HG02870 (cell line): ENCODE measurements around the gene KCTD7.
"Not testable (repeated sequence)": the region's sequence is repeated elsewhere in the genome, so short reads cannot be mapped to it uniquely, and the experiment has no call there.

ENCODE experiments used
- ATAC-seq: cut with Tn5 transposase; IDR thresholded peaks from one replicate; pipeline ENCODE4 v1.9.1; 2021; ENCODE audit warnings: mild to moderate bottlenecking, moderate library complexity; ENCODE audit not compliant: unreplicated experiment

The KCTD7 gene

GRCh38 chr7:66628361-66629221 lies at the start of gene KCTD7:
Gene KCTD7, plus strand, starts transcription at chr7:66628881. Its CDS starts 184 bp downstream, at chr7:66629065.
- peak; percentile 91 for ATAC-seq

GRCh38 chr7:66580380-66580779 lies 48.3 kb upstream of the KCTD7 start:
- ATAC-seq: not testable (repeated sequence)

DNA sequence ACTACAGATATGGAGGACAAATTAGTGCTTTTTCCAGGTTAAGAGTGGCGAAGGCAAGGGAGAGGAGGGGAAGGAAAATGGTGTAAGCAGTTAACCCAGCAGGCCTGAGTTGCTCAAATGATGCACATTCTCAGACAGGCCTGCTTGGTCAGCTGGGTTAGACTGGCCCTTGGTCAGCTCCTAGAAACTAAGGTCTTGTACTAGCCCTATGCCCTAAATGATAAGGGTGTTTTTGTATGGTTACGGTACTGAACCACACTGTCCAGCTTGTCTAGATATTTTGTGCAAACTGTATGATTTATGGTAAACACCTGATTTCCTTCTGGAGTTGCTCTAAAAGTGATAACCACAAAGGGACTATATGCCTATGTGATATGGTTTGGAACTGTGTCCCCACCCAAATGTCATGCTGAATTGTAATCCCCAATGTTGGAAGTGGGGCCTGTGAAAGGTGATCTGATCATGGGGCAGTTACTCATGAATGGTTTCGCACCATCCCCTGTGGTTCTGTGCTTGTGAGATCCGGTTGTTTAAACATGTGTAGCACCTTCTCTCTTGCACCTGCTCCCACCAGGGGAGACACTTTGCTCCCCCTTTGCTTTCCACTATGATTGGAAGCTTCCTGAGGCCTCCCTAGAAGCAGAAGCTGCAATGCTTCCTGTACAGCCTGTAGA lies 45.7 kb upstream of the KCTD7 start:
- ATAC-seq: not testable (repeated sequence)

DNA sequence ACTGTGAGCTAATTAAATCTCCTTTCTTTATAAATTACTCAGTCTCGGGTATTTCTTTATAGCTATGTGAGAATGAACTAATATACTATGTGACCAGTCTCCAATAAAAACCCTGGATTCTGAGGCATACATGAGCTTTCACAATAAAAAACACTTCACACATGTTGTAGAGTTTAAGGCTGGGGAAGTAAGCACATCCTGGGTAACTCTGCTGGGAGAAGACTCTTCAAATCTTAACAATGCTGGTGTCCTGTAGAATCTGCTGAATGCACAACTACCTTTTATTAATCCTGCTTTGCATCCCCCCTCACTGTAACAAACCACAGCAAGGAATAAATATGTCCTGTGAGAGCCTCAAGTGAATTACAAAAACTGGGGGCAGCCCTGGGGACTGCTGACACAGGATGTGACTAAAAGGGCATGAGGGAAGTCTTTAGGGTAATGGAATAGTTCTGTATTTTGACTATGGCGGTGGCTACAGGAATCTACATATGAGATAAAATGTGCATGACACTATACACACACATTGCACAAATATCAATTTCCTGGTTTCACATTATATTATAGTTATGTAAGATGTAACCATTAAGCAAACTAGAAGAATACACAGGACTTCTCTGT lies 45.1 kb upstream of the KCTD7 start:
- ATAC-seq: no peak

- ATAC-seq: no peak
Observed at GRCh38 chr7:66586181-66586580, 42.5 kb upstream of the KCTD7 start.

GRCh38 chr7:66588226-66588625 lies 40.5 kb upstream of the KCTD7 start:
- not testable (repeated sequence) for ATAC-seq

DNA sequence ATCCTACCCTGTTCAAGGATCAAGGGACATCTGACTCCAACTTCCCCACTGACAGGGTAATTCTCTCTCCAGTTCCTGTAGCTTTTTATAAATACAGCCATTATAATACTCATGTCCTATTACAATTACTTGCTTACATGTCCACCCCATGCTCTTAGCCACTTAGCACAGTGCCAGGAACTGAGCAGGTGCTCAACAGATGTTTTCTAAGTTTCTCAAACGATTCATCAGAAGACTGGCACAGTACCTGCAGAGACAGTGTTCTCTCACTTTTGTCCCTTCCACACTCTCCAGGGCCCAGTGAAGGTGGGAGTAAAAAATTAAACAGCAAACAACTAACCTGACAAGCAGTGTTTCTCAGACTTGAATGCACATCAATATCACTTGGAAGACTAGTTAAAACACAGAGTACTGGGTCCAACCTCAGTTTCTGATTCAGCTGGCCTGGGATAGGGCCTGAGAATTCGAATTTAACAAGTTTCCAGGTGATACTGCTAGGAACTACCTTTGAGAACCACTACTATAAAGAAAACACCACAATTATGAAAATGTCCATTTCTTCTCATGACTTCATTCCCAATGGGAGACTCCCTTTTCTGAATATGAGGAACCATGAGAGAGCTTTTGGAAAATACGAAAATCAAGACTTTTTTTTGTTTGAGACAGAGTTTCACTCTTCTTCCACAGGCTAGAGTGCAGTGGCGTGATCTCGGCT lies 39.7 kb upstream of the KCTD7 start:
- not testable (repeated sequence) for ATAC-seq

DNA sequence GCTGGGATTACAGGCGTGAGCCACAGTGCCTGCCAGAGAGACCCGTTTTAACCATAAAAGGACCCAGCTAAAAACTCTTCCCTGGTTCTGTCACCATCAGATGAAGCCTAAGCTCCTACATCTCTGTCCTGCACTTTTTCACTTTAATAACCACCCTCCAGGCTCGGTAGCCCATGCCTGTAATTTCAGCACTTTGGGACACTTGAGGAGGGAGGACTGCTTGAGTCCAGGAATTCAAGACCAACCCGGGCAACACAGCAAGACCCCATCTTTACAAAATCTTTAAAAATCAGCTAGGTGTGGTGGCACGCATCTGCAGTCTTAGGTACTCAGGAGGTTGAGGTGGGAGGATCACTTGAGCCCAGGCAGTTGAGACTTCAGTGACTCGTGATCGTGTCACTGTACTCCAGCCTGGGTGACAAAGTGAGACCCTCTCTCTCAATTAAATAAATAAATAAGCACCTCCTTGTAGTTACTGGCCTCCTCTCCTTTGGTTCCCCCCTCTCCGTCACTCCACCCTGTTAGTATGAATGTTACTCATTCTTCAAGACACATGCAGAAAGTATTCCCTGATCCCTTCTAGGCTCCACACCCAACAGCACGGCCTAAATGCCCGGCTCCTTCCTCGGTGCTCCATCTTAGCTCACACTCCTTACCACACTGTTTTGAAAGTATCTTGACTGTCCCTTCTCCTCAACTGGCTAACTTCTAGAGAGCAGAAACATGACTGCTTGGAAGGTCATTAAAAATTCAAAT lies 38.2 kb upstream of the KCTD7 start:
- ATAC-seq: not testable (repeated sequence)

GRCh38 chr7:66591058-66591798 lies 37.5 kb upstream of the KCTD7 start:
- ATAC-seq: not testable (repeated sequence)

DNA sequence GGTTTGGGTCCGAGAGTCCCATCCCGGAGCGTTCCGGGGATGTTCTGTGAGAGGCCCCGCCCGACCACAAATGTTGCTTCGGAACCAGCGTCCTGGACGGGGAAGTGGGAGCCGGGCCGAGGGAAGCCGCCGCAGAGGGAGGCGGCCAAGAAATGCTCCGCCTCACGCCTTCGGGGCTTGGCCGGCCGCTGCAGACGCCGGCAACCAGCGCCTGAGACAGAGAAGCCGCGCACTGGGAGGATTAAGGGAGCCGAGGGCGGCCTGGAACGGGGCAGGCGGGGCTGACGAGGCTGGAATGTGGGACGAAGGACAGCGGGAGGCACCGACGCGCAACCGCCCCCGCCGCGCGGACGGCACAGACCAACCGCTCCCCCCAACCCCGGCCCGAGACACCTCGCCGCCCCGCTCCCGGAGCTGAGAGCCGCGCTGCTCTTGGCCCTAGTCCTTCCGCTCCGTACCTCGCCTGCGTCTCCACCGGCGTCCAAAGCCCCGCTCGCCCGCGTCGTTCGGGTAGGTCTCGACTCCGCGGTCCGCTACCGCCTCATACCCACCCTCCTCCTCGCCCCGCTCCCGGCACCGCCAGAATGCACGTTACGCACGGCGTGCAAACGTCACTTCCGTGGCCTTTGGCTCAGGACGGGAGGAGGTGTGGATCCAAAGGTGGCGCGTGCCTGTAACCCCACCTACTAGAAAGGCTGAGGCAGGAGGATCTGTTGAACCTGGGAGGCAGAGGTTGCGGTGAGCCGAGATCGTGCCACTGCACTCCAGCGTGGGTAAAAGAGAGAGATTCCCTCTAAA lies 36.7 kb upstream of the KCTD7 start:
- ATAC-seq: peak; percentile 98

DNA sequence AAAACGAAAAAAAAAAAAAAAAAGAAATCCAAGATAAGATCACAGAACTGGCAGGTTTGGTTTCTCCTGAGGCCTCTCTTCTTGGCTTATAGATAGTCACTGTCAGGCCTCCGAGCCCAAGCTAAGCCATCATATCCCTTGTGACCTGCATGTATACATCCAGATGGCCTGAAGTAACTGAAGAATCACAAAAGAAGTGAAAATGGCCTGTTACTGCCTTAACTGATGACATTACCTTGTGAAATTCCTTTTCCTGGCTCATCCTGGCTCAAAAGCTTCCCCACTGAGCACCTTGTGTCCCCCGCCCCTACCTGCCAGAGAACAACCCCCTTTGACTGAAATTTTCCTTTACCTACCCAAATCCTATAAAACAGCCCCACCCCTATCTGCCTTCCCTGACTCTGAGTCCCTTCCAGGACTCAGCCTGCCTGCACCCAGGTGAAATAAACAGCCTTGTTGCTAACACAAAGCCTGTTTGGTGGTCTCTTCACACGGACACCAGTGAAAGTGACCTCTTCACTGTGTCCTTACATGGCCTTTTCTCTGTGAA lies 36.0 kb upstream of the KCTD7 start:
- peak; percentile 7 for ATAC-seq

- not testable (repeated sequence) for ATAC-seq
Observed at GRCh38 chr7:66594082-66594481, 34.6 kb upstream of the KCTD7 start.

DNA sequence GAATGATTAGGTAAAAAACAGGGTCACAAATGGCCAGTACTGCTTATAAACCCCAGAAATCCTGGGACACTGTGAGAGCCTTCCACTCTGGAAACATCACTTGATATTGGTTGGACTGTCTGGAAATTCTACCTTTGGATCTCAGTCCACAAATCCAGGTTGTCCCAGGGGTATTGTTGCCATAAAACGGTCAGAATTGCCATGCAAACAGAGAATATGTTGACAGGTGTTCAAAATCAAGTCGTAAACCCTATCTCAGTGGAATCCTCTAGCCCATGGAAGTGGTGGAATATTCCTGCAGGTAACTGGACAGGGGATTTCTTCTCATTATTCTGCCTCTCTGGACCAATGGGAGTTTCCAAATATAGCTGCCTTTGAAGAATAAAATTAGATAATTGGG lies 31.2 kb upstream of the KCTD7 start:
- no peak for ATAC-seq

DNA sequence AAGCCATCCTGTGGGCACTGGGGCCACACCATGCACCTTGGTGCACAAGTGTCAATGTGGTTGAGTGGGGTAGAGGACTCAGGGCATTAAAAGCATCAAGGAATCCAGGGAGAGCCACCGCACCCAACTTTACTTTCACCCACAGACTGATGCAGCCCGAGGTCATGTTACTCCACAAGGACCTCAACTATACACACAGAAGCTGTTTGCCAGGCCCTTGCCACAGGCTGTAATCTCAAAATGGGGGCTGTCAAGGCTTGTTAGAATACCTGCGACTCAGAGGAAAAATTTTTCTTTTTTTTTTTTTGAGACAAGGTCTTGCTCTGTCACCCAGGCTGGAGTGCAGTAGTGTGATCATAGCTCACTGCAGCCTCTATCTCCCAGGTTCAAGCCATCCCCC lies 26.5 kb upstream of the KCTD7 start:
- no peak for ATAC-seq

- ATAC-seq: no peak
Observed at GRCh38 chr7:66604198-66604597, 24.5 kb upstream of the KCTD7 start.

DNA sequence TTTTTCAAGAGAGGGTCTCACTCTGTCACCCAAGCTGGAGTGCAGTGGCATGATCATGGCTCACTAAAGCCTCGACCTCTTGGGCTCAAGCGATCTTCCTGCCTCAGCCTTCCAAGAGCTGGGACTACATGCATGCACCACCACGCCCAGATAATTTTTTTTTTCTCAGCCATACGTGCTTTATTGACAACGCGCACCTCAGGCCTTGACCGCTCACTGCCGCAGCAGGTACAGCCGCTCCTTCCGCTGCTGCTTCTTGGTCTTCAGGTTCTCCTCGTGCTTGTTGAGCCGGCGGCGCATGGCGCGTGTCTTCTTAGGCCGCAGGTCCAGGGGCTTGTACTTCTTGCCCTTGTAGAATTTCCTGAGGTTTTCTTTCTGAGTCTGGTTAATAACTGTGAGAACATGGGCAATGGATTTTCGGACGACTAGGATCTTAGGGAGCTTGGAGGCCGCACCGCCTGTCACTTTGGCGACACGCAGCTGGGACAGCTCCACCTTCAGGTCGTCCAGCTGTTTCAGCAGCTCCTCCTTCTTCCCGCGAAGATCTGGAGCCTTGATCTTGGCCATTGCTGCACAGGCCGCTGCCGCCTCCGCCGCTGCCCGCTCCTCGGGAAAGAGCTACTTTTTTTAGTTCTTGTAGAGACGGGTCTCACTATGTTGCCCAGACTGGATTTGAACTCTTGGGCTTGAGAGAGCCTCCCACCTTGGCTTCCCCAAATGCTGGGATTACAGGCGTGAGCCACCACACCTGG lies 22.0 kb upstream of the KCTD7 start:
- ATAC-seq: not testable (repeated sequence)

DNA sequence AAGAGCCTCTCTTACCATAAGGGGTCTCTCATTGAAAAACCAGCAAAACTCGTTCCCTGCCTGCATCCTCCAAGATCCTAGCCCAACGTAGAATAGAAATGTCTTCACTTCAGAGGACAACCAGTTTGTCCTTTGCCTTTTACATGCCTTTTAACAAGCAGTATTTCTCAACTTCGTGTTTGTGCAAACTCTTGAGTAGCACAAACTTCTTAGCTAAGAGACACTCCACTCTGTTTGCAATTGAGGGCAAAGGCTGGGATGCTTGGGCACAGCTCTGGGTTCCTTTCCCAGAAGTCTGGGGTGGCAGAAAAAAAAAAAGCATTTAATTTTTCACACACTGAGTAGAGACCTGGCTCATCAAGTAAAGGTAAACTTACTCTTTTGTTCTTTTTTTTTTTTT lies 19.5 kb upstream of the KCTD7 start:
- ATAC-seq: no peak

DNA sequence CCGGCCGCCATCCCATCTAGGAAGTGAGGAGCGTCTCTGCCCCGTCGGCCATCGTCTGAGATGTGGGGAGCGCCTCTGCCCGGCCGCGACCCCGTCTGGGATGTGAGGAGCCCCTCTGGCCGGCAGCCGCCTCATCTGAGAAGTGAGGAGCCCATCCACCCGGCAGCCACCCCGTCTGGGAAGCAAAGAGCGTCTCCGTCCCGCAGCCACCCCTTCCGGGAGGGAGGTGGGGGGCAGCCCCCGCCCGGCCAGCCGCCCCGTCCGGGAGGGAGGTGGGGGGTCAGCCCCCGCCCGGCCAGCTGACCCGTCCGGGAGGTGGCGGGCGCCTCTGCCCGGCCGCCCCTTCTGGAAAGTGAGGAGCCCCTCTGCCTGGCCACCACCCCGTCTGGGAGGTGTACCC lies 14.1 kb upstream of the KCTD7 start:
- not testable (repeated sequence) for ATAC-seq
